Lung (tissue), 16 donors: Measurements from ENCODE around the gene NDUFA3. TPM values are rescaled to one million over a fixed set of nuclear protein-coding genes. Genes with fewer than 3 reads are reported as not detected.

ENCODE experiments used
- ATAC-seq: fragments of 200-7000 bp; cut with Tn5 transposase; one replicate; pipeline ENCODE4 v1.9.1; 2020; ENCODE audit warnings: moderate number of reproducible peaks; ENCODE audit not compliant: insufficient read depth, low FRiP score
- DNase-seq, 3 donors: peaks; one replicate each; pipeline ENCODE4 v3.0.0-alpha.2; 2013 to 2017
- H3K27ac ChIP-seq, 2 donors: one replicate each; pipeline ENCODE4 v1.5.1; 2013; ENCODE audit warnings: mild to moderate bottlenecking in 2 of 2, moderate library complexity in 2 of 2, control low read depth in 1 of 2, inconsistent platforms in 1 of 2, low read depth in 1 of 2, low read length in 1 of 2
- H3K27me3 ChIP-seq, 3 donors: one replicate each; pipeline ENCODE4 v1.5.1; 2013; ENCODE audit warnings: low read length in 2 of 3; ENCODE audit not compliant: control insufficient read depth in 3 of 3, insufficient read depth in 3 of 3
- H3K36me3 ChIP-seq, 4 donors: one replicate each; pipeline ENCODE4 v1.5.1; 2013; ENCODE audit warnings: low read length in 4 of 4, mild to moderate bottlenecking in 1 of 4, moderate library complexity in 1 of 4; ENCODE audit not compliant: control insufficient read depth in 4 of 4, insufficient read depth in 4 of 4
- H3K4me1 ChIP-seq, 5 donors: one replicate each; pipeline ENCODE4 v1.5.1; 2013; ENCODE audit warnings: low read length in 5 of 5, mild to moderate bottlenecking in 2 of 5, moderate library complexity in 1 of 5; ENCODE audit not compliant: control insufficient read depth in 5 of 5, insufficient read depth in 5 of 5
- H3K4me3 ChIP-seq: one replicate; pipeline ENCODE4 v1.5.1; 2013; ENCODE audit warnings: mild to moderate bottlenecking, control low read depth, moderate library complexity
- H3K9ac ChIP-seq, 2 donors: one replicate each; pipeline ENCODE4 v1.5.1; 2013; ENCODE audit warnings: low read length in 2 of 2, control low read depth in 1 of 2; ENCODE audit not compliant: insufficient read depth in 1 of 2
- H3K9me3 ChIP-seq, 4 donors: one replicate each; pipeline ENCODE4 v1.5.1; 2013; ENCODE audit warnings: low read length in 3 of 4, mild to moderate bottlenecking in 1 of 4, moderate library complexity in 1 of 4; ENCODE audit not compliant: control insufficient read depth in 4 of 4, insufficient read depth in 3 of 4
- WGBS, 2 donors: extraction: QIAGEN DNeasy Blood & Tissue Kit; methylation state at CpG; one replicate each; pipeline ENCODE4 v1.1.7; 2013; 5-methylcytosine and 5-hydroxymethylcytosine counted together
- long read RNA-seq, 5 donors: transcript quantifications; one replicate each; lab custom pipeline, GENCODE V29; 2026
- polyA plus RNA-seq, 2 donors: library from polyadenylated mRNA; stranded (reverse); fragments of 200-250 nt; gene quantifications; one replicate each; pipeline ENCODE4 v1.2.1, GENCODE V29; 2013
- total RNA-seq, 2 donors: library from RNA; depleted of rRNA in 1 of 2; stranded (reverse); fragments of >200 nt in 1 of 2; gene quantifications; one replicate each; pipeline ENCODE4 v1.2.1, GENCODE V29; 2014 to 2021
- TF ChIP-seq, protein P1 (sequence below): IDR thresholded peaks from 2 replicates; pipeline ENCODE4 v1.5.1; 2012; ENCODE audit warnings: mild to moderate bottlenecking; ENCODE audit errors: control extremely low read depth, extremely low read depth
- donor health status: control.
- donor health status: control.
- donor health status: Bipolar disorder and iron deficiency.
- donor health status: healthy.
- donor health status: DM: yes; HTN: yes; CAD: no.

The NDUFA3 gene
- total RNA-seq (100 to 1,000 TPM in 1 of 2 donors, 10 to 100 TPM in 1; 12.8 to 137 TPM), polyA plus RNA-seq (100 to 1,000 TPM in 1 of 2 donors, 10 to 100 TPM in 1; 94.5 to 548 TPM)
- long read RNA-seq, donor 1, transcript NDUFA3-213 (3 exons, 541 nt), result minor isoform, 19 of 169 reads
- long read RNA-seq, donor 1, transcript NDUFA3-214 (4 exons, 963 nt), result major isoform, 111 of 169 reads
- long read RNA-seq, donor 1, transcript NDUFA3-202 (5 exons, 435 nt), result minor isoform, 5 of 169 reads
- long read RNA-seq, donor 1, partial matches to known transcripts, result 23 of 169 reads
- long read RNA-seq, donor 1, other reads (novel, unspliced or antisense), result 9 of 169 reads
- long read RNA-seq, donor 2, transcript NDUFA3-213 (3 exons, 541 nt), result minor isoform, 13 of 92 reads
- long read RNA-seq, donor 2, transcript NDUFA3-214 (4 exons, 963 nt), result major isoform, 57 of 92 reads
- long read RNA-seq, donor 2, partial matches to known transcripts, result 16 of 92 reads
- long read RNA-seq, donor 2, other reads (novel, unspliced or antisense), result 0 of 92 reads
- long read RNA-seq, donor 3, transcript NDUFA3-202 (5 exons, 435 nt), result minor isoform, 6 of 88 reads
- long read RNA-seq, donor 3, transcript NDUFA3-214 (4 exons, 963 nt), result major isoform, 59 of 88 reads
- long read RNA-seq, donor 3, transcript NDUFA3-213 (3 exons, 541 nt), result minor isoform, 13 of 88 reads
- long read RNA-seq, donor 3, partial matches to known transcripts, result 5 of 88 reads
- long read RNA-seq, donor 3, other reads (novel, unspliced or antisense), result 0 of 88 reads
- long read RNA-seq, donor 4, transcript NDUFA3-214 (4 exons, 963 nt), result major isoform, 53 of 96 reads
- long read RNA-seq, donor 4, transcript NDUFA3-213 (3 exons, 541 nt), result minor isoform, 14 of 96 reads
- long read RNA-seq, donor 4, partial matches to known transcripts, result 24 of 96 reads
- long read RNA-seq, donor 4, other reads (novel, unspliced or antisense), result 0 of 96 reads
- long read RNA-seq, donor 5, transcript NDUFA3-213 (3 exons, 541 nt), result minor isoform, 34 of 190 reads
- long read RNA-seq, donor 5, transcript NDUFA3-202 (5 exons, 435 nt), result minor isoform, 5 of 190 reads
- long read RNA-seq, donor 5, transcript NDUFA3-214 (4 exons, 963 nt), result major isoform, 132 of 190 reads
- long read RNA-seq, donor 5, partial matches to known transcripts, result 10 of 190 reads
- long read RNA-seq, donor 5, other reads (novel, unspliced or antisense), result 6 of 190 reads

DNA sequence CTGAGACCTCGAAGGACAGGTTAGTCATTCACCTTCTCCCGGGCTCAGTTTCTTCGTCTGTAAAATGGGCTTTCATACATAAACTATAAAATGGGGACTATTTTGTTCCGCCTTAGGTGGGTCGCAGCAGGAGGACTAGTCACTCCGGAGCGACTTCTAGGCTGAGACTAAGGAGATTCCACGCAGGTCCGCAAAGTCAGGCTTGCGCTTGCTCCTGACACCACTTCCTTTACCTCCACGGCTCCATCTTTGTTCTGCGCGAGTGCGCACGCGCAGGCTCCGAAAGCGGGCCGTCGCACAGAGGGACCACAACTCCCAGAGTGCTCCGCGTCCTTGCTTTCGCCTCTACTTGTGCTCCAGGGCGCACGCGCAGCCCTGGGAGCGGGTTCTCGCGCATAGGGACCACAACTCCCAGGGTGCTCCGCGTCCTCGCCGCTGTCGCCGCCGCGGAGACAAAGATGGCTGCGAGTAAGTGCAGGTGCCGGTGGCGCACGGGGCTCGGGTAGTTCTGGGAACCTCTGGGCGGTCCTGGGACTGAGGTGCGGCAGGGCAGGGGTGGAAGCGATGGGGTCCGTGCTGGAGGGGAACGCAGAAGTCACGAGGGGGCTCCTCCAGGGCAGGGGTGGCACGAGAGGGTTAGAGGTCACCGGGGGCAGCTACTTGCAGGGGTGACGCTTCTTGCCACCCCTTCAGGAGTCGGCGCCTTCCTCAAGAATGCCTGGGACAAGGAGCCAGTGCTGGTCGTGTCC, at the start of gene NDUFA3:
NDUFA3 (plus strand) TSS at position 435 of the 749 bp plus-strand sequence; CDS start at position 459, 24 bp downstream.
- Histone ChIP-seq H3K36me3 (peaks cover 0 to 13% (median 3%) of the 10 kb centered on the region in 4 donors), H3K4me1 (peaks cover 0 to 6% (median 0%) of the 10 kb centered on the region in 5 donors), H3K9me3 (no peaks in the 10 kb centered on the region), H3K27ac (peak within 1 kb of the TSS; percentile 75 to 80), H3K4me3 (peak within 1 kb of the TSS; percentile 99), H3K9ac (peak within 1 kb of the TSS in 1 of 2 donors; percentile 82), H3K27me3 (peaks cover 0 to 7% (median 0%) of the 10 kb centered on the region in 3 donors)
- peak; percentile 99 for DNase-seq
- WGBS, 2 donors, result 2 to 3% methylated on average over 54 of the region's 54 CpGs
- peak; percentile 99 for ATAC-seq
- TF ChIP-seq, protein P1, sequence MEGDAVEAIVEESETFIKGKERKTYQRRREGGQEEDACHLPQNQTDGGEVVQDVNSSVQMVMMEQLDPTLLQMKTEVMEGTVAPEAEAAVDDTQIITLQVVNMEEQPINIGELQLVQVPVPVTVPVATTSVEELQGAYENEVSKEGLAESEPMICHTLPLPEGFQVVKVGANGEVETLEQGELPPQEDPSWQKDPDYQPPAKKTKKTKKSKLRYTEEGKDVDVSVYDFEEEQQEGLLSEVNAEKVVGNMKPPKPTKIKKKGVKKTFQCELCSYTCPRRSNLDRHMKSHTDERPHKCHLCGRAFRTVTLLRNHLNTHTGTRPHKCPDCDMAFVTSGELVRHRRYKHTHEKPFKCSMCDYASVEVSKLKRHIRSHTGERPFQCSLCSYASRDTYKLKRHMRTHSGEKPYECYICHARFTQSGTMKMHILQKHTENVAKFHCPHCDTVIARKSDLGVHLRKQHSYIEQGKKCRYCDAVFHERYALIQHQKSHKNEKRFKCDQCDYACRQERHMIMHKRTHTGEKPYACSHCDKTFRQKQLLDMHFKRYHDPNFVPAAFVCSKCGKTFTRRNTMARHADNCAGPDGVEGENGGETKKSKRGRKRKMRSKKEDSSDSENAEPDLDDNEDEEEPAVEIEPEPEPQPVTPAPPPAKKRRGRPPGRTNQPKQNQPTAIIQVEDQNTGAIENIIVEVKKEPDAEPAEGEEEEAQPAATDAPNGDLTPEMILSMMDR, result no peak

DNA sequence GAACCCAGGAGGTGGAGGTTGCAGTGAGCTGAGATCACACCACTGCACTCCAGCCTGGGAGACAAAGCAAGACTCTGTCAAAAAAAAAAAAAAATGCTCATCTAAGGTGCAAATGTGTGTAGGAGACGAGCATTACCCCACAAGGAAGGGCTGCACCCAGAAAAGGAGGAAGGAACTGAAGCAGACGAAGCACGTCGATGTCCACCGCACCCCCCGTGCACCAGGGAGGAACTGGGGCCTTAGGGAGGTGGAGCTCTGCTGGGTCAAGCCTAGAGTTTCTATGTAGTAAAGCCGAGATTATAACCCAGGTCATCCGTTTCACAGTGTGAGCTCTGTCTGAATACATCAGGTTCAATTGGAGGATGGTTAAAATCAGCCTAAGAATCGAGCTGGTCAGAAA, 40.0 kb upstream of the NDUFA3 start:
- H3K4me1 ChIP-seq, result no peaks in the 10 kb centered on the region
- WGBS, 2 donors, result 32 to 45% methylated on average over 9 of the region's 9 CpGs
- H3K27me3 ChIP-seq, result no peaks in the 10 kb centered on the region
- ATAC-seq (no peak), DNase-seq (no peak)
- TF ChIP-seq, protein P1, result no peak
- no peak overlapping the region for H3K9ac ChIP-seq
- H3K9me3 ChIP-seq, result peaks cover 0 to 7% (median 0%) of the 10 kb centered on the region in 4 donors
- H3K27ac ChIP-seq, result no peak overlapping the region
- H3K4me3 ChIP-seq, result no peak overlapping the region
- no peaks in the 10 kb centered on the region for H3K36me3 ChIP-seq

DNA sequence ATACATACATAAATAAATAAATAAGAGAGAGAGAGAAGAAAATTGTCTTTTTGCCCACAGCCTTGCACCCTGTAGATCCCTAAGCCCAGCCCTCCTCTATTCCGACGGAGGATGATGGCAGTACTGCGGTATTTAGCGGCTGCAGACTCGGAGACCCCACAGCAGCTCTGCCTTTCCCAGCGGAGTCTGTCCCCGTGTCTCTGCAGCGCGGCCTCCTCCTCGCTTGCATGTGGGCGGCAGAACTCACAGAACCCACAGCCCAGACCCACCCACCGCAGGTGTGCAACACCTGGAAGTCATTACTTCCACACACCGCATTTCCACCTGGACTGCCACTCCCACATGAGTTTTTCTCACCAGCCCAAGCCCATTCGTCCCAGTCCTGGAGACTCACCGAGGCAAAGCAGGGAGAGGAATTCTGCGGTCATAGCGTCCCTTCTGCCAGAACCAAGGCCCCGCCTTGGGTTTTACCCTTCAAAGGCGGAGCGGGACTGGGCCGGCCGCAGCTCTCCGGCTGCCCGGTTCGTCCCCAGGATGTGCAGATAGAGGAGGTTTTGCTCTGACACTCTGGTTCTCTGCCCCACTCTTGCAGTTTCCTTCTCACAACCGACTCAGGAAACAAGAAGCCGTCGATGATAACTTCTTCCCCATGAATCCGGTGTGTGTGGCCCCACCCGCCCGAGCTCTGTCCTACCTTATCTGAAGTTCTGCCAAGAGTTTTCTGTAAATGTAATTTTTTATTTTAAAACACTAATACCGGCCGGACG, 39.1 kb upstream of the NDUFA3 start, which contains the start of gene VSTM1:
VSTM1 (minus strand) TSS at position 548 of the 767 bp plus-strand sequence; CDS start at position 428, 120 bp downstream.
- DNase-seq (no peak), ATAC-seq (no peak)
- Histone ChIP-seq H3K4me3 (no peak within 1 kb of the TSS), H3K27ac (no peak within 1 kb of the TSS), H3K9ac (no peak within 1 kb of the TSS), H3K27me3 (no peaks in the 10 kb centered on the region), H3K36me3 (no peaks in the 10 kb centered on the region), H3K9me3 (peaks cover 0 to 3% (median 0%) of the 10 kb centered on the region in 4 donors), H3K4me1 (no peaks in the 10 kb centered on the region)
- TF ChIP-seq, protein P1, result no peak
- 49 to 68% methylated on average over 34 of the region's 34 CpGs for WGBS, 2 donors
